Endothelial cell of umbilical vein (primary cell): ENCODE results near the gene MYDGF. TPM values are rescaled to one million over a fixed set of nuclear protein-coding genes. Genes with fewer than 3 reads are reported as not detected.

Experiments used
- BruUV-seq: library from RNA; stranded (reverse); fragments of 400-500 nt; replicated peaks from 2 replicates; lab custom pipeline; 2021; lab: Mats Ljungman, UMichigan
- CTCF ChIA-PET: fragments of 300-600, 350-600 bp; sonication (Branson Sonifier 250); formaldehyde crosslinking; loops from one replicate; lab custom pipeline; 2021; ENCODE audit warnings: antibody characterized with exemption, inconsistent platforms; lab: Charles Lee
- POLR2A ChIA-PET: fragments of 300-600, 350-600 bp; sonication (Branson Sonifier 250); formaldehyde crosslinking; loops from one replicate; lab custom pipeline; 2021; ENCODE audit warnings: antibody characterized with exemption, inconsistent platforms; lab: Charles Lee
- DNase-seq: peaks from one replicate; pipeline ENCODE4 v3.0.0-alpha.2; 2011; ENCODE audit warnings: low read depth, low spot score
- FAIRE-seq: peaks from 2 replicates; lab custom pipeline; 2011; peaks lifted over from hg19 to GRCh38; lab: Jason Lieb, UNC
- H2AFZ ChIP-seq: 2 replicates; pipeline ENCODE4 v1.6.0; 2012; ENCODE audit warnings: low read depth, low read length, control low read depth, inconsistent platforms
- H3K27ac ChIP-seq: 2 replicates; pipeline ENCODE4 v1.5.1; 2011; ENCODE audit warnings: low read depth, mild to moderate bottlenecking, control low read depth, low read length, moderate library complexity; ENCODE audit not compliant: insufficient read depth
- H3K27me3 ChIP-seq, 2 experiments: 2 replicates each; pipeline versions ENCODE4 v1.6.0 to v1.6.1; 2011; ENCODE audit warnings: low read length in 2 of 2, mixed read lengths in 1 of 2; ENCODE audit not compliant: control insufficient read depth in 2 of 2, insufficient read depth in 2 of 2
- H3K36me3 ChIP-seq, 2 experiments: 2 replicates in 1 of 2; 3 replicates in 1 of 2; pipeline ENCODE4 v1.5.1; 2011; ENCODE audit warnings: low read length in 2 of 2, mild to moderate bottlenecking in 1 of 2, moderate library complexity in 1 of 2; ENCODE audit not compliant: control insufficient read depth in 2 of 2, insufficient read depth in 2 of 2; ENCODE audit errors: extremely low read depth in 1 of 2
- H3K4me1 ChIP-seq: 3 replicates; pipeline ENCODE4 v1.5.1; 2011; ENCODE audit warnings: mild to moderate bottlenecking, low read length; ENCODE audit not compliant: control insufficient read depth, insufficient read depth; ENCODE audit errors: extremely low read depth
- H3K4me2 ChIP-seq: 2 replicates; pipeline ENCODE4 v1.6.1; 2011; ENCODE audit warnings: low read length, control low read depth, mixed read lengths; ENCODE audit not compliant: insufficient read depth
- H3K4me3 ChIP-seq, 3 experiments: fragments of 200-600 bp in 1 of 3; sonication (generic), shearing (Covaris generic) in 1 of 3; replicated peaks in 1 of 3; 2 replicates each; pipeline ENCODE4 v1.5.1; 2011 to 2016; ENCODE audit warnings: control low read depth in 3 of 3, low read length in 3 of 3, mild to moderate bottlenecking in 2 of 3, inconsistent platforms in 1 of 3, low read depth in 1 of 3, moderate library complexity in 1 of 3; ENCODE audit not compliant: insufficient read depth in 1 of 3
- H3K79me2 ChIP-seq: 2 replicates; pipeline ENCODE4 v1.6.0; 2012; ENCODE audit warnings: low read length, inconsistent platforms; ENCODE audit not compliant: control insufficient read depth, insufficient read depth
- H3K9ac ChIP-seq: replicated peaks from 2 replicates; pipeline ENCODE3; 2011; ENCODE audit warnings: low read length, control low read depth; ENCODE audit not compliant: insufficient read depth; ENCODE audit errors: extremely low read depth
- H3K9me1 ChIP-seq: replicated peaks from 3 replicates; pipeline ENCODE4 v1.6.0; 2011; ENCODE audit warnings: mild to moderate bottlenecking, low read length; ENCODE audit not compliant: control insufficient read depth, insufficient read depth; ENCODE audit errors: extremely low read depth
- H3K9me3 ChIP-seq: replicated peaks from 2 replicates; pipeline ENCODE4 v1.5.1; 2012; ENCODE audit warnings: low read length, inconsistent platforms; ENCODE audit not compliant: control insufficient read depth, insufficient read depth
- H4K20me1 ChIP-seq: replicated peaks from 2 replicates; pipeline ENCODE3; 2011; ENCODE audit warnings: mild to moderate bottlenecking, low read length; ENCODE audit not compliant: control insufficient read depth, insufficient read depth; ENCODE audit errors: extremely low read depth
- EZH2 ChIP-seq: IDR thresholded peaks from 2 replicates; pipeline ENCODE4 v1.6.1; 2012; ENCODE audit warnings: borderline replicate concordance, low read depth, mild to moderate bottlenecking, moderate library complexity, low read length, inconsistent platforms; ENCODE audit not compliant: severe bottlenecking
- FOS ChIP-seq: IDR thresholded peaks from 2 replicates; pipeline ENCODE4 v1.6.1; 2011; ENCODE audit warnings: mild to moderate bottlenecking, low read length, moderate library complexity, borderline replicate concordance; ENCODE audit not compliant: insufficient read depth
- GATA2 ChIP-seq: IDR thresholded peaks from 2 replicates; pipeline ENCODE4 v1.7.0; 2011; ENCODE audit warnings: low read depth, mild to moderate bottlenecking, moderate library complexity, mixed read lengths, low read length; ENCODE audit not compliant: insufficient read length, insufficient read depth
- JUN ChIP-seq: IDR thresholded peaks from 2 replicates; pipeline ENCODE4 v1.6.1; 2011; ENCODE audit warnings: borderline replicate concordance, low read depth; ENCODE audit not compliant: insufficient read length, insufficient read depth
- MYC ChIP-seq: IDR thresholded peaks from one replicate; pipeline ENCODE4 v1.6.1; 2011; ENCODE audit warnings: mild to moderate bottlenecking, low read depth, low read length
- POLR2A ChIP-seq: IDR thresholded peaks from 2 replicates; pipeline ENCODE4 v1.6.1; 2012; ENCODE audit warnings: low read depth, mild to moderate bottlenecking, control low read depth, low read length
- POLR2AphosphoS5 ChIP-seq: IDR thresholded peaks from 2 replicates; pipeline ENCODE4 v1.6.1; 2012; ENCODE audit warnings: low read depth, mild to moderate bottlenecking, control low read depth, low read length, moderate library complexity; ENCODE audit not compliant: insufficient read depth
- dilution Hi-C: fragments of 300-500 bp; cut with MboI; formaldehyde crosslinking; loops from one replicate; pipeline ENCODE4 v1.15.0; 2019; ENCODE audit warnings: low sequenced_read_pairs; ENCODE audit not compliant: extremely low pct_ligation_motif_present
- intact Hi-C: fragments of 100-400 bp; cut with micrococcal nuclease; formaldehyde crosslinking; loops from one replicate; pipeline ENCODE4 v1.10.0; 2022
- polyA plus RNA-seq, 4 experiments: library from polyadenylated mRNA; depleted of rRNA in 3 of 4; stranded (reverse) in 3 of 4; unstranded in 1 of 4; fragments of >200 nt; gene quantifications; 2 replicates each; pipeline versions ENCODE4 v1.2.1 to v1.2.3, GENCODE V29; 2011 to 2012; ENCODE audit warnings: missing spikeins in 1 of 4
- total RNA-seq: library from RNA; stranded (reverse); gene quantifications from 2 replicates; pipeline ENCODE4 v1.2.3, GENCODE V29; 2021
- TF ChIP-seq, protein P1 (sequence below): IDR thresholded peaks from 2 replicates; pipeline ENCODE4 v1.6.1; 2011; ENCODE audit not compliant: insufficient read depth, insufficient read length
- TF ChIP-seq, protein P2 (sequence below), 2 donors: IDR thresholded peaks; 1 replicate in 1 of 2; 2 replicates in 1 of 2; pipeline ENCODE4 v1.5.1; 2011; ENCODE audit warnings: low read length in 2 of 2, mild to moderate bottlenecking in 2 of 2, moderate library complexity in 2 of 2, control low read depth in 1 of 2, inconsistent platforms in 1 of 2, low read depth in 1 of 2; ENCODE audit not compliant: insufficient read depth in 1 of 2; ENCODE audit errors: extremely low read depth in 1 of 2

MYDGF gene
- total and polyA plus RNA-seq, 2 donors (not counting 3 experiments of a cell fraction or from before 2014, with no cell fraction given) = 191 to 337 TPM

DNA sequence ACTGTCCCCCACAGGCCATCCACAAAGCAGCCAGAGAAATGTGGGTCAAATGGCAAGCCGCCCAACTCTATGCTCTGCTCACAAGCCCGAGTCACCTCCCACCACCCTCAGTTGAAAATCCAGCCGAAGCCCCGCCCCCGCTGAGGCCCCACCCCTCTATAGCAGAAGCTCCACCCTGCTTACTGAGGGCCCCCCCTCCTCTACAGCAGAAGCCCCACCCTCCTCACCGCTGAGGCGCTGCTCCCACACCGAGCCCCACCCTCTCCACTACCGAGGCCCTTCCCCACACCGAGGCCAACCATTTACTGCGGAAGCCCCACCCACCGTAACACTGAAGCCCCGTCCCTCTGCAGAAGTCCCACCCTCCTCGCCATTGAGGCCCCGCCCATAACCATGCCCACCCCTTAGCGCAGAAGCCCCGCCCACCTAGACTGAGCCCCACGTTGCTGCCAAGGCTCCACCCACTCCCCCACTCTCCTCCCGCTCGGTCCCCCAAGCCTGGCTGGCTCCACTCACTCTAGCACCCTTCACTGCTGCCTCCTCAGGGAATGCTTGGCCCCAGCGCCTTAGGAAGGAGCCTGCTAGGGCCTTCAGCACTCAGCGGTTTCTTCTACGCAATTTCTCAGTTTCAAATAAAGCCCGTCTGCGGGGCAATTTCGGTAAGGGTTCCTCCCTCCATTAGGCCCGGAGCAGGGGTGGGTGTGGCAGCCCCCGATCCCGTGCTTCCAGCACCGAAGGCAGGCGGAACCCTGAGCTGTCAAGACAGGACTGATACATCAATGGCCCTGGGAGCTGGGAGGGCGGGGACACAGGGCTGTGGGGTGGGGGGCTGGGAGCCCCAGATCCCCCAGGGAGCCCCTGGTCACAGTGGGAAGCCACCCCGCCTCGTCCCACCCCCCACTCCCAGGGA is 9.0 kb upstream of the MYDGF start:
- CTCF ChIA-PET = interaction anchor here (0.6 kb wide), 1 partner anchor 43 kb away, joined by 3 read pairs; no protein-coding TSS in a partner anchor
- dilution Hi-C loops = no loop called here

More for the DNA sequence above, 9.0 kb upstream of the MYDGF start:
- Histone ChIP-seq H2AFZ (no peak overlapping the region), H3K36me3 (peaks cover 3 to 28% of the 10 kb centered on the region in 2 experiments), H3K79me2 (no peaks in the 10 kb centered on the region), H3K27ac (no peak overlapping the region), H3K9ac (no peak overlapping the region), H3K9me1 (no peaks in the 10 kb centered on the region), H3K9me3 (no peaks in the 10 kb centered on the region), H3K27me3 (no peaks in the 10 kb centered on the region), H3K4me3 (no peak overlapping the region), H4K20me1 (no peaks in the 10 kb centered on the region), H3K4me2 (no peak overlapping the region), H3K4me1 (no peaks in the 10 kb centered on the region)
- no peak for FAIRE-seq
- POLR2A ChIA-PET = no interaction called here
- no peak for TF ChIP-seq JUN
- no peak for TF ChIP-seq EZH2
- no peak for TF ChIP-seq POLR2A
- TF ChIP-seq, protein P1, sequence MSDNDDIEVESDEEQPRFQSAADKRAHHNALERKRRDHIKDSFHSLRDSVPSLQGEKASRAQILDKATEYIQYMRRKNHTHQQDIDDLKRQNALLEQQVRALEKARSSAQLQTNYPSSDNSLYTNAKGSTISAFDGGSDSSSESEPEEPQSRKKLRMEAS = no peak
- no peak for TF ChIP-seq MYC
- no peak for TF ChIP-seq POLR2AphosphoS5
- no peak for TF ChIP-seq FOS
- no peak for TF ChIP-seq GATA2
- TF ChIP-seq, protein P2, sequence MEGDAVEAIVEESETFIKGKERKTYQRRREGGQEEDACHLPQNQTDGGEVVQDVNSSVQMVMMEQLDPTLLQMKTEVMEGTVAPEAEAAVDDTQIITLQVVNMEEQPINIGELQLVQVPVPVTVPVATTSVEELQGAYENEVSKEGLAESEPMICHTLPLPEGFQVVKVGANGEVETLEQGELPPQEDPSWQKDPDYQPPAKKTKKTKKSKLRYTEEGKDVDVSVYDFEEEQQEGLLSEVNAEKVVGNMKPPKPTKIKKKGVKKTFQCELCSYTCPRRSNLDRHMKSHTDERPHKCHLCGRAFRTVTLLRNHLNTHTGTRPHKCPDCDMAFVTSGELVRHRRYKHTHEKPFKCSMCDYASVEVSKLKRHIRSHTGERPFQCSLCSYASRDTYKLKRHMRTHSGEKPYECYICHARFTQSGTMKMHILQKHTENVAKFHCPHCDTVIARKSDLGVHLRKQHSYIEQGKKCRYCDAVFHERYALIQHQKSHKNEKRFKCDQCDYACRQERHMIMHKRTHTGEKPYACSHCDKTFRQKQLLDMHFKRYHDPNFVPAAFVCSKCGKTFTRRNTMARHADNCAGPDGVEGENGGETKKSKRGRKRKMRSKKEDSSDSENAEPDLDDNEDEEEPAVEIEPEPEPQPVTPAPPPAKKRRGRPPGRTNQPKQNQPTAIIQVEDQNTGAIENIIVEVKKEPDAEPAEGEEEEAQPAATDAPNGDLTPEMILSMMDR (IDR thresholded peaks at IDR 0.05; ENCODE audit: extremely low read depth in 1 of 2, insufficient read depth in 1 of 2, low read depth in 1 of 2, low read length in 2 of 2) = no peak
- DNase-seq = peak; percentile 40
- no TSS peak for BruUV-seq
- intact Hi-C loops = no loop called here
